GM19025 (cell line): Measurements from ENCODE around the gene LPP.

Experiments used
- ATAC-seq: cut with Tn5 transposase; IDR thresholded peaks from one replicate; pipeline ENCODE4 v1.9.1; 2021; ENCODE audit warnings: mild to moderate bottlenecking, low read depth, moderate library complexity; ENCODE audit not compliant: unreplicated experiment

Gene LPP

GRCh38 chr3:188939814-188940572 is 786.0 kb downstream of the LPP start:
- no peak for ATAC-seq
